ENCODE results near the gene TOX2.

Gene TOX2

GRCh38 chr20:43982886-43983285, 68.2 kb downstream of the TOX2 start:
- DNase-seq: no peak

- DNase-seq: no peak
These were observed 68.7 kb downstream of the TOX2 start for GRCh38 chr20:43983359-43983758.

- no peak for DNase-seq
These were observed 69.3 kb downstream of the TOX2 start for GRCh38 chr20:43983904-43984361.

- DNase-seq: no peak
These were observed 69.9 kb downstream of the TOX2 start for GRCh38 chr20:43984587-43984986.

- no peak for DNase-seq
These were observed 70.5 kb downstream of the TOX2 start for GRCh38 chr20:43985121-43985520.

GRCh38 chr20:43985608-43986316, 71.1 kb downstream of the TOX2 start:
- no peak for DNase-seq

GRCh38 chr20:43987018-43987417, 72.4 kb downstream of the TOX2 start:
- no peak for DNase-seq

- DNase-seq: no peak
These were observed 72.9 kb downstream of the TOX2 start for GRCh38 chr20:43987531-43987930.

GRCh38 chr20:43988451-43988850, 73.8 kb downstream of the TOX2 start:
- DNase-seq: no peak

GRCh38 chr20:43988867-43989266, 74.2 kb downstream of the TOX2 start:
- no peak for DNase-seq

GRCh38 chr20:43991261-43991660, 76.6 kb downstream of the TOX2 start:
- DNase-seq: no peak

GRCh38 chr20:43991982-43992381, 77.3 kb downstream of the TOX2 start:
- DNase-seq: no peak

GRCh38 chr20:43992885-43993284, 78.2 kb downstream of the TOX2 start:
- DNase-seq: no peak

- no peak for DNase-seq
These were observed 78.9 kb downstream of the TOX2 start for GRCh38 chr20:43993560-43993959.

GRCh38 chr20:43994486-43995100, 79.9 kb downstream of the TOX2 start:
- no peak for DNase-seq

- DNase-seq: no peak
These were observed 81.0 kb downstream of the TOX2 start for GRCh38 chr20:43995645-43996044.

GRCh38 chr20:43996240-43996930, 81.7 kb downstream of the TOX2 start:
- no peak for DNase-seq

- no peak for DNase-seq
These were observed 85.2 kb downstream of the TOX2 start for GRCh38 chr20:43999848-44000247.

- DNase-seq: no peak
These were observed 87.3 kb downstream of the TOX2 start for GRCh38 chr20:44001667-44002596.

- DNase-seq: no peak
These were observed 88.2 kb downstream of the TOX2 start for GRCh38 chr20:44002861-44003260.

- DNase-seq: no peak
These were observed 89.0 kb downstream of the TOX2 start for GRCh38 chr20:44003609-44004008.

- DNase-seq: no peak
These were observed 89.8 kb downstream of the TOX2 start for GRCh38 chr20:44004306-44004915.

- no peak for DNase-seq
These were observed 91.0 kb downstream of the TOX2 start for GRCh38 chr20:44005661-44006060.
